ENCODE results near the gene EDDM3A.
"Not testable (repeated sequence)": the region's sequence is repeated elsewhere in the genome, so short reads cannot be mapped to it uniquely, and the experiment has no call there.

Gene EDDM3A

DNA sequence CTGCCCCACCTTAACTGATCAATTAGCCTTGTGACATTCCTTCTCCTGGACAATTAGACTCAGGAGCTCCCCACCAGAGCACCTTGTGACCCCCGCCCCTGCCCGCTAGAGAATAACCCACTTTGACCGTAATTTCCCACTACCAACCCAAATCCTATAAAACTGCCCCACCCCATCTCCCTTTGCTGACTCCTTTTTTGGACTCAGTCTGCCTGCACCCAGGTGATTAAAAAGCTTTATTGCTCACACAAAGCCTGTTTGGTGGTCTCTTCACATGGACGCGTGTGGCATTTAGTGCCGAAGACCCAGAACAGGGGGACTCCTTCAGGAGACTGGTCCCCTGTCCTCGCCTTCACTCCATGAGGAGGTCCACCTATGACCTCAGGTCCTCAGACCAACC lies 44.7 kb upstream of the EDDM3A start:
- H3K27me3 ChIP-seq (replicated peaks in 2 of 5; ENCODE audit: control insufficient read depth in 4 of 5, insufficient read depth in 5 of 5, low read length in 4 of 5); DNase-seq; H3K4me1 ChIP-seq (ENCODE audit: control extremely low read depth in 1 of 4, control insufficient read depth in 4 of 4, insufficient read depth in 4 of 4, low read length in 3 of 4); H3K27ac ChIP-seq (ENCODE audit: insufficient read depth in 1 of 2, low read depth in 1 of 2, low read length in 2 of 2, poor library complexity in 1 of 2, severe bottlenecking in 2 of 2); H3K4me3 ChIP-seq (ENCODE audit: control insufficient read depth in 1 of 7, extremely low read depth in 1 of 7, insufficient read depth in 4 of 7, low read depth in 2 of 7, low read length in 6 of 7); POLR2A ChIA-PET; H3K36me3 ChIP-seq (ENCODE audit: control insufficient read depth in 4 of 4, insufficient read depth in 4 of 4, low read length in 3 of 4); H3K9me3 ChIP-seq (ENCODE audit: control extremely low read depth in 1 of 5, control insufficient read depth in 4 of 5, insufficient read depth in 2 of 5, low read depth in 1 of 5, low read length in 4 of 5): not testable (repeated sequence)
- 96% methylated on average over 7 of the region's 7 CpGs for WGBS (ENCODE audit: insufficient coverage)
- CTCF ChIA-PET: interaction anchor here (1.7 to 2.3 kb wide), 2 partner anchors 154 to 169 kb away, joined by 4 to 16 read pairs; no protein-coding TSS in a partner anchor

GRCh38 chr14:20706657-20707355 lies 38.9 kb upstream of the EDDM3A start:
- DNase-seq: peak in 2 of 3 donors; percentile 30 to 51
- peaks cover 0 to 2% (median 0%) of the 10 kb centered on the region in 5 experiments for H3K27me3 ChIP-seq (replicated peaks in 2 of 5; ENCODE audit: control insufficient read depth in 4 of 5, insufficient read depth in 5 of 5, low read length in 4 of 5)
- no peak overlapping the region for H3K27ac ChIP-seq (ENCODE audit: insufficient read depth in 1 of 2, low read depth in 1 of 2, low read length in 2 of 2, poor library complexity in 1 of 2, severe bottlenecking in 2 of 2)
- no peaks in the 10 kb centered on the region for H3K4me1 ChIP-seq (ENCODE audit: control extremely low read depth in 1 of 4, control insufficient read depth in 4 of 4, insufficient read depth in 4 of 4, low read length in 3 of 4)
- H3K9me3 ChIP-seq (ENCODE audit: control extremely low read depth in 1 of 5, control insufficient read depth in 4 of 5, insufficient read depth in 2 of 5, low read depth in 1 of 5, low read length in 4 of 5): peaks cover 0 to 7% (median 3%) of the 10 kb centered on the region in 5 experiments
- POLR2A ChIA-PET: no interaction called here
- 63% methylated on average over 1 of the region's 4 CpGs for WGBS (ENCODE audit: insufficient coverage)
- CTCF ChIA-PET: interaction anchor here (1.4 to 4.5 kb wide), 3 partner anchors 9 to 152 kb away, joined by 6 to 16 read pairs (median 8); no protein-coding TSS in a partner anchor
- no peaks in the 10 kb centered on the region for H3K36me3 ChIP-seq (ENCODE audit: control insufficient read depth in 4 of 4, insufficient read depth in 4 of 4, low read length in 3 of 4)
- no peak overlapping the region for H3K4me3 ChIP-seq (ENCODE audit: control insufficient read depth in 1 of 7, extremely low read depth in 1 of 7, insufficient read depth in 4 of 7, low read depth in 2 of 7, low read length in 6 of 7)

GRCh38 chr14:20707622-20708021 lies 38.1 kb upstream of the EDDM3A start:
- no peak for DNase-seq
- H3K27ac ChIP-seq (ENCODE audit: insufficient read depth in 1 of 2, low read depth in 1 of 2, low read length in 2 of 2, poor library complexity in 1 of 2, severe bottlenecking in 2 of 2): no peak overlapping the region
- H3K4me1 ChIP-seq (ENCODE audit: control extremely low read depth in 1 of 4, control insufficient read depth in 4 of 4, insufficient read depth in 4 of 4, low read length in 3 of 4): no peaks in the 10 kb centered on the region
- WGBS (ENCODE audit: insufficient coverage): 89% methylated on average over 2 of the region's 2 CpGs
- no peaks in the 10 kb centered on the region for H3K36me3 ChIP-seq (ENCODE audit: control insufficient read depth in 4 of 4, insufficient read depth in 4 of 4, low read length in 3 of 4)
- no peak overlapping the region for H3K4me3 ChIP-seq (ENCODE audit: control insufficient read depth in 1 of 7, extremely low read depth in 1 of 7, insufficient read depth in 4 of 7, low read depth in 2 of 7, low read length in 6 of 7)
- ChIA-PET POLR2A (no interaction called here), CTCF (interaction anchor here (1.0 to 4.5 kb wide), 5 partner anchors 9 to 151 kb away, joined by 3 to 16 read pairs (median 6); no protein-coding TSS in a partner anchor)
- H3K27me3 ChIP-seq (replicated peaks in 2 of 5; ENCODE audit: control insufficient read depth in 4 of 5, insufficient read depth in 5 of 5, low read length in 4 of 5): peaks cover 0 to 2% (median 0%) of the 10 kb centered on the region in 5 experiments
- peaks cover 0 to 7% (median 3%) of the 10 kb centered on the region in 5 experiments for H3K9me3 ChIP-seq (ENCODE audit: control extremely low read depth in 1 of 5, control insufficient read depth in 4 of 5, insufficient read depth in 2 of 5, low read depth in 1 of 5, low read length in 4 of 5)

DNA sequence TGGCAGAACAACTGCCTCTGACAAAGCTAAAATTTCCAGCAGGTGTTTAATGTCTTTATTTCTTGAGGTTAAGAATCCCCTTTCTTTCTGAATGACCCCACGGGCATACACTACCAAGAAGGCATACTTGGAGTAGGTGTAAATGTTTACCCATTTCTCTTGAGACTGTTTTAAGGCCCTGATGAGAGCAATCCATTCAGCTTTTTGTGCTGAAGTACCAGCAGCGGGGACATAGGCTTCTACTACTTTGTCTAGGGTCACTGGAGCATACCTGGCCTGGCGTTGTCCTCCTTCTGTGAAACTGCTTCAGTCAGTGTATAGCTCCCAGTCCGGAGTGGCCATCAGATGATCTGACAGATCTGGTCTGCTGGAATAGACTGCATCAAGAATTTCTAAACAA lies 34.4 kb upstream of the EDDM3A start:
- ChIA-PET POLR2A (no interaction called here), CTCF (interaction anchor here (0.6 to 1.6 kb wide), 5 partner anchors 11 to 147 kb away, joined by 3 to 5 read pairs (median 3); no protein-coding TSS in a partner anchor)
- Histone ChIP-seq H3K27ac (ENCODE audit: insufficient read depth in 1 of 2, low read depth in 1 of 2, low read length in 2 of 2, poor library complexity in 1 of 2, severe bottlenecking in 2 of 2) (no peak overlapping the region), H3K4me1 (ENCODE audit: control extremely low read depth in 1 of 4, control insufficient read depth in 4 of 4, insufficient read depth in 4 of 4, low read length in 3 of 4) (peaks cover 0 to 4% (median 0%) of the 10 kb centered on the region in 4 experiments), H3K9me3 (ENCODE audit: control extremely low read depth in 1 of 5, control insufficient read depth in 4 of 5, insufficient read depth in 2 of 5, low read depth in 1 of 5, low read length in 4 of 5) (peaks cover 0 to 5% (median 0%) of the 10 kb centered on the region in 5 experiments), H3K27me3 (replicated peaks in 2 of 5; ENCODE audit: control insufficient read depth in 4 of 5, insufficient read depth in 5 of 5, low read length in 4 of 5) (peaks cover 0 to 2% (median 0%) of the 10 kb centered on the region in 5 experiments), H3K4me3 (ENCODE audit: control insufficient read depth in 1 of 7, extremely low read depth in 1 of 7, insufficient read depth in 4 of 7, low read depth in 2 of 7, low read length in 6 of 7) (no peak overlapping the region), H3K36me3 (ENCODE audit: control insufficient read depth in 4 of 4, insufficient read depth in 4 of 4, low read length in 3 of 4) (no peaks in the 10 kb centered on the region)
- 92% methylated on average over 3 of the region's 4 CpGs for WGBS (ENCODE audit: insufficient coverage)
- DNase-seq: no peak

GRCh38 chr14:20711685-20712084 lies 34.0 kb upstream of the EDDM3A start:
- POLR2A ChIA-PET: no interaction called here
- CTCF ChIA-PET: interaction anchor here (0.6 to 1.6 kb wide), 5 partner anchors 13 to 147 kb away, joined by 3 to 5 read pairs (median 3); no protein-coding TSS in a partner anchor
- WGBS (ENCODE audit: insufficient coverage): 81% methylated on average over 4 of the region's 4 CpGs

GRCh38 chr14:20712904-20713303 lies 32.8 kb upstream of the EDDM3A start:
- H3K27ac ChIP-seq (ENCODE audit: insufficient read depth in 1 of 2, low read depth in 1 of 2, low read length in 2 of 2, poor library complexity in 1 of 2, severe bottlenecking in 2 of 2): no peak overlapping the region
- peaks cover 0 to 4% (median 0%) of the 10 kb centered on the region in 4 experiments for H3K4me1 ChIP-seq (ENCODE audit: control extremely low read depth in 1 of 4, control insufficient read depth in 4 of 4, insufficient read depth in 4 of 4, low read length in 3 of 4)
- H3K36me3 ChIP-seq (ENCODE audit: control insufficient read depth in 4 of 4, insufficient read depth in 4 of 4, low read length in 3 of 4): no peaks in the 10 kb centered on the region
- H3K9me3 ChIP-seq (ENCODE audit: control extremely low read depth in 1 of 5, control insufficient read depth in 4 of 5, insufficient read depth in 2 of 5, low read depth in 1 of 5, low read length in 4 of 5): no peaks in the 10 kb centered on the region
- POLR2A ChIA-PET: no interaction called here
- CTCF ChIA-PET: interaction anchor here (2.1 kb wide), 1 partner anchor 16 kb away, joined by 9 read pairs; no protein-coding TSS in a partner anchor
- peaks cover 0 to 2% (median 0%) of the 10 kb centered on the region in 5 experiments for H3K27me3 ChIP-seq (replicated peaks in 2 of 5; ENCODE audit: control insufficient read depth in 4 of 5, insufficient read depth in 5 of 5, low read length in 4 of 5)
- H3K4me3 ChIP-seq (ENCODE audit: control insufficient read depth in 1 of 7, extremely low read depth in 1 of 7, insufficient read depth in 4 of 7, low read depth in 2 of 7, low read length in 6 of 7): no peak overlapping the region
- no peak for DNase-seq
- WGBS (ENCODE audit: insufficient coverage): 75% methylated on average over 1 of the region's 2 CpGs

More at GRCh38 chr14:20711685-20712084, 34.0 kb upstream of the EDDM3A start:
- Histone ChIP-seq H3K27me3 (replicated peaks in 2 of 5; ENCODE audit: control insufficient read depth in 4 of 5, insufficient read depth in 5 of 5, low read length in 4 of 5) (peaks cover 0 to 2% (median 0%) of the 10 kb centered on the region in 5 experiments), H3K4me3 (ENCODE audit: control insufficient read depth in 1 of 7, extremely low read depth in 1 of 7, insufficient read depth in 4 of 7, low read depth in 2 of 7, low read length in 6 of 7) (no peak overlapping the region), H3K9me3 (ENCODE audit: control extremely low read depth in 1 of 5, control insufficient read depth in 4 of 5, insufficient read depth in 2 of 5, low read depth in 1 of 5, low read length in 4 of 5) (peaks cover 0 to 3% (median 0%) of the 10 kb centered on the region in 5 experiments), H3K4me1 (ENCODE audit: control extremely low read depth in 1 of 4, control insufficient read depth in 4 of 4, insufficient read depth in 4 of 4, low read length in 3 of 4) (peaks cover 0 to 4% (median 0%) of the 10 kb centered on the region in 4 experiments), H3K27ac (ENCODE audit: insufficient read depth in 1 of 2, low read depth in 1 of 2, low read length in 2 of 2, poor library complexity in 1 of 2, severe bottlenecking in 2 of 2) (no peak overlapping the region), H3K36me3 (ENCODE audit: control insufficient read depth in 4 of 4, insufficient read depth in 4 of 4, low read length in 3 of 4) (no peaks in the 10 kb centered on the region)
- peak; percentile 61 to 86 (median 68) for DNase-seq

Data from common myeloid progenitor, CD34-positive (primary cell).